ENCODE results near the gene AHI1.

- TF ChIP-seq CTCF (IDR thresholded peaks at IDR 0.05) (no peak), POLR2AphosphoS5 (IDR thresholded peaks at IDR 0.05) (no peak), POLR2A (IDR thresholded peaks at IDR 0.05) (no peak)
These were observed 213.6 kb downstream of the AHI1 start for GRCh38 chr6:135283926-135284325.
